KBM-7 (cell line): ENCODE data around the gene SLC6A5.
"Not testable (repeated sequence)": the region's sequence is repeated elsewhere in the genome, so short reads cannot be mapped to it uniquely, and the experiment has no call there.

Source experiments
- DNase-seq: peaks from one replicate; pipeline ENCODE4 v3.0.0-alpha.2; 2015
- in situ Hi-C: fragments of 300-500 bp; cut with MboI; formaldehyde crosslinking; loops from 2 replicates; pipeline ENCODE4 v1.14.3; 2020; ENCODE audit warnings: low sequenced_read_pairs, low pct_unique_long_range_greater_than_20kb, mixed read lengths

The SLC6A5 gene

DNA sequence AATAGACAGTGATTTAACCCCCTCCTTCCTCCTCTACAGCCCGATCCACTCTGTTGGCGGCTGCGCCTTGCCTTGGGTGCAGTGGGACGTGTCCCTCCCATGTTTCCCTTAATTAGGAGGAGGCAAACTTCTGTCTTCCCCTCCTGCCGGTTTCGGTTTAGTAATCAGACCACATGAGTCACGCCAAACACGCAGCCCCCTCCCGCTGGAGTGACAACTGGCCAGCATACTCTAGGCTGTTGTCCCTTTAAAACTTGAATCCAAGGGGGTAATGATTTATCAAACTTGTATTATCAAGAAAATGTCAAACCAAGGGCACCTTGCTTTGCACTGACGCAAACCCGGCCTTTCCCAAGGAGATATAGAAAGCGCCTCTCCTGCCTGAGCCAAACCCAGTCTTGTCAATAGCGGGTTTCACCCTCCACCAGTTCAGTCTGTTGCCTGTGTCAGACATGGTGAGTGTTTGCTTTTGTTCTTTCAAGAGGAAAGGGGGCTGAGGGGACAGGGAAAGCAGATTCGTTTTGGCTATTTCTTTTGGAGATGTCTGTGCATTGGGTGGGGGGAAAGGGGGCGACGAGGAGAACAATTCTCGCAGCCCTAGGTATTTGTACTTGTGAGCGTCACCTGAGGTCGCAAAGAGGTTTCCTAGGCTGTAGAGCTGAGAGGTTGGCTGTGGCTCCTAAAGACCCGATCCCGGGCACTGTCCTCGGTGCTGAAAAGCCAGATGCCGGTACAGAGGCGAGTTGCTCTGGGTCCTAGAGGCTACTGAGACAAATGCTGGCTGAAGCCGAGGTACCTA is at the start of gene SLC6A5:
Gene SLC6A5, plus strand, starts transcription at position 388 of the 799 bp plus-strand sequence. Its CDS starts 65 bp downstream, at position 453.
- in situ Hi-C loops: loop anchor here (25.0 kb wide), 1 partner anchor 212 kb away; the partner anchor contains the start of gene PRMT3
- DNase-seq: peak; percentile 38

DNA sequence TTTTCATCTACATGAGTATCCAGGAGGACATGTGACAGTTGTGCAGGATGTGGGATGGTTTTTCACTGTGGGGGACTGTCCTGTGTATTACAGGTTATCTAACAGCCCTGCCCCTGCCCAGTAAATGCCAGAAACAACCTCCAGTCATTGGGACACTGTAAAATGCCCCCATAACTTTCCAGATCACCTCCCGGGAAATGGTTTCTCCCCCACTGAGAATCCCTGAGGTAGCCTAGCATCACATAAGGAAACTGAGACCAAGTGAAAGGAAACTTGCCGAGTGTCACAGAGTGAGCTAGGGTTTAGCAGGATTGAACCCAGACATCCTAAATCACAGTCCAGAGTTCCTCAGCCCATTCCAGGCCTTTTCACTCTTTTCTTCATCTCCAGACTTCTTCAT is 48.3 kb upstream of the SLC6A5 start:
- in situ Hi-C loops: no loop called here
- DNase-seq: no peak

- DNase-seq: no peak
- in situ Hi-C loops: no loop called here
Observed at GRCh38 chr11:20555783-20556182, 43.6 kb upstream of the SLC6A5 start.

- in situ Hi-C loops: not testable (repeated sequence)
Observed at GRCh38 chr11:20556396-20556795, 43.0 kb upstream of the SLC6A5 start.

GRCh38 chr11:20558741-20559140 is 40.7 kb upstream of the SLC6A5 start:
- in situ Hi-C loops: no loop called here
- no peak for DNase-seq

More at GRCh38 chr11:20556396-20556795, 43.0 kb upstream of the SLC6A5 start:
- not testable (repeated sequence) for DNase-seq

DNA sequence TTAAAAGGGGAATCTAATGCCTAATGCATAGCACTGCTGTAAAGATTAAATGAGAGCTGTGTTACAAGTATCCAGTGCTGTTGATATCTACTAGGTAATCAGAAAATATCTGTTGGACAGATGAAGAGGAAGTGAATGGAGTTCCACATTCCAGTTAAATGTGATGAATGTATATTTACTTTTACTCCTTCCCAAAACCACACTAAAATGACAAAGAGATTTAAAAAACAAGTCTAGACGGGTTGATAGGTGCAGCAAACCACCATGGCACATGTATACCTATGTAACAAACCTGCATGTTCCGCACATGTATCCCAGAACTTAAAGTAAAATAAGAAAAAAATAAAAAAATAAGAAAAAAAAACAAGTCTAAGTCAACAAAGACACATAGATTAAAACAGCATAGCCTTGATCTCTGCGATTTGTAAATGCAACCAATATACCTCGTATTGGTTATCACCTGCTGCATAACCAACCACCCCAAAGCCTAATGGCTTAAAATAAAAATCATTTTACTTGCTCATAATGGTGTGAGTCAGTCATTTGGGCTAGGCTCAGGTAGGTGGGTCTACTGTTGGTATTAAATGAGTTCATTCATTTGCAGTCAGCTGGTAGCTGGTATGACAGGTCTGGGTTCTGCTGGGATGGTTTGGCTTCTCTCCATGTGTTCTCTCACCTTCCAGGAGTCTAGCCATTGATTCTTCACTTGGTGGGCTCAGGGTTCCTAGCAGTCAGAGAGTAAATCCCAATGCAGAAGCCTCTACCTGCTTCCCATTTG is 39.7 kb upstream of the SLC6A5 start:
- DNase-seq: no peak
- in situ Hi-C loops: no loop called here

DNA sequence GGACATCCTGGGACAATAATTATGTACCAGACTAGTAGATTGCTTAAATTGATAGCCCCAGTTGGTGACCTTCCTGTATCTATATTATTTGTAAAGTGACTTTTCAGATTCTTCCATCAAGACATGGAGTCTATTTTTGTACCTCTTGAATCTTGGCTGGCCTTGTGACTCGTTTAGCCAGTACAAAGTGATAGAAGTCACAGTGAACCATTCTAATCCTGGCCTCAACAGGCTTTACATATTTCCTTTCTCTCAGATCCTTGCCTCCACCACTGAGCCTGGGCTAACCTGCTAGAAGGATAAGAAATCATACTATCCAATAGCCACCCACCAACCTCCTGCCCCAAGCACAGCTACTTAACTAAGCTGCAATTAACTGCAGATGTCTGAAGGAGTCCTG is 37.5 kb upstream of the SLC6A5 start:
- DNase-seq: no peak

GRCh38 chr11:20563866-20564265 is 35.5 kb upstream of the SLC6A5 start:
- DNase-seq: no peak
- in situ Hi-C loops: no loop called here

More for the DNA sequence above, 37.5 kb upstream of the SLC6A5 start:
- in situ Hi-C loops: no loop called here

- DNase-seq: no peak
Observed at GRCh38 chr11:20564846-20565635, 34.4 kb upstream of the SLC6A5 start.

GRCh38 chr11:20566115-20566514 is 33.3 kb upstream of the SLC6A5 start:
- in situ Hi-C loops, DNase-seq: not testable (repeated sequence)

More at GRCh38 chr11:20564846-20565635, 34.4 kb upstream of the SLC6A5 start:
- in situ Hi-C loops: no loop called here

DNA sequence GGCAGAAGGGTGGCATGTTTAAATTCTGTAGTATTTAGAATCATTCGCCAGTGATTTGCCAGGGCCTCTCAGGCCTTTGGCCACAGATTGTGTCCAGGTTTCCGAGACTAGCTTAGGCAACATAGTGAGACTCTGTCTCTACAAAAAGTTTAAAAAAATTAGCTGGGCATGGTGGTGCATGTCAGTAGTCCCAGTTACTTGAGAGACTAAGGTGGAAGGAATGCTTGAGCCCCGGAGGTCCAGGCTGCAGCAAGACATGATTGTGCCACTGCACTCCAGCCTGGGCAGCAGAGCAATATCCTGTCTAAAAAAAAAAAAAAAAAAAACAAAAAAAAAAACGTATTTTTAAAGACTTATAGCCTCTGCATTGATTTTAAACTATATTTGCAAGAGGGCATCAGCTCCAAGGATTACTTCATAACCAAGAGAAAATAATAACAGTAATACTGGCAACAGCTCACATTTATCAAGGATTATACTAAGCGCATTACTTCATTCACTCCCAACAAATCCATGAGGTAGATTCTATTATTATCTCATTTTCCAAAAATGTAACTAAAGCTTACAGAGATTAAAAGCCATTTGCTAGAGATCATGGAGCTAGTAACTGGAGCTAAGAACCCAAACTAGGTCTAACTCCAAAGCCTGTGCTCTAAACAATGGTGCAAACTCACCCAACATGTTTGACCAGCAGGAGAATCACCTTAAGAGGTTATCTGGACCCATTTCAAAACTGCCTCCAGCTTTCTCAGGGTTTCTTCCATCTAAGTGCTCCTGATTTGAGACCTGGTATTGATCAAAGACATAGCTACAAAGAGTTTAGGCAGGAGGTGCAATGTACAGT is 32.6 kb upstream of the SLC6A5 start:
- in situ Hi-C loops: no loop called here
- no peak for DNase-seq

DNA sequence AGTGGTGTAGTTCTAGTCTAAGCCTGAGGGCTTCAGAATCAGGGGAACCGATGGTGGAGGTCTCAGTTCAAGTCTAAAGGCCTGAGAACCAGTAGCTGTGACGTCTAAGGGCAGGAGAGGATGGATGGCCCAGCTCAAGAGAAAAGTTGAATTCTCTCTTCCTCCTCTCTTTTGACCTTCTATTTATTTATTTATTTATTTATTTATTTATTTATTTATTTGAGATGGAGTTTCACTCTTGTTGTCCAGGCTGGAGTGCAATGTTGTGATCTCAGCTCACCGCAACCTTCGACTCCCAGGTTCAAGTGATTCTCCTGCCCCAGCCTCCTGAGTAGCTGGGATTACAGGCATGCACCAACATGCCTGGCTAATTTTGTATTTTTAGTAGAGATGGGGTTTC is 19.7 kb upstream of the SLC6A5 start:
- in situ Hi-C loops, DNase-seq: not testable (repeated sequence)

DNA sequence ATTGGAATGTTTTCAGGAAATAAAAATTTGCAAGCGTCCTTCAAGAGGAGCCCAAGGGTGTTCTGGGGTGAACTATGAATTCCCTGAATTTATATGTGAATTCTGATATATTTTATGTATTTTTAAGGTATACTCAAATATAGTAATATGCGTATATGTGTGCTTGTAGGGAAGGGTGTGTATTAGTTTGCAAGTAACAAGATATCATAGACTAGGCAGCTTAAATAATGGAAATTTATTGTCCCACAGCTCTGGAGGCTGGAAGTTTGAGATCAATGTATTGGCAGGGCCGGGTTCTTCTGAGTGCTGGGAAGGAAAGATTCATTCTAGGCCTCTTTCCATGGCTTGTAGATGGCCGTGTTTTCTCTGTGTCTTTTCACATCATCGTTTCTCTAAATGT is 16.2 kb upstream of the SLC6A5 start:
- in situ Hi-C loops: no loop called here
- no peak for DNase-seq

GRCh38 chr11:20584093-20584774 is 15.2 kb upstream of the SLC6A5 start:
- in situ Hi-C loops: no loop called here
- DNase-seq: no peak

DNA sequence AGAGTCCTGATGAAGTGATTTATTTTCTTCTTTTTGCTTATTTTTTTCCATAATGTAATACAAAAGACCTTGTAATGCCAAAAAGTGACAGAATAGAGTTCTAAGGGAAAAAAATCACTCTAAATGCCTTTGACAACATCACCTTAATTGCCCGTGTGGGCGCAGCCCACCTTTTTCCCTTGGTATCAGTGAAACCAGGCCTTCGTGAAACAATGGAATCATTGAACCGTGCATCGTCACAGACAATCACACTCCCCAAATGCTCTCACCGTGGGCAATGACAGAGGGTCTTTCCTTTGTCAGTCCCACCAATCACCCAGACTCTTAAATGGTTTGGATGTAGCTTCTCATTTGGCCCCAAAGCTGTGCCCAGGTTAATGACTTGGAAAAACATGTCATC is 9.6 kb upstream of the SLC6A5 start:
- no peak for DNase-seq
- in situ Hi-C loops: no loop called here

GRCh38 chr11:20590381-20590780 is 9.0 kb upstream of the SLC6A5 start:
- no peak for DNase-seq

DNA sequence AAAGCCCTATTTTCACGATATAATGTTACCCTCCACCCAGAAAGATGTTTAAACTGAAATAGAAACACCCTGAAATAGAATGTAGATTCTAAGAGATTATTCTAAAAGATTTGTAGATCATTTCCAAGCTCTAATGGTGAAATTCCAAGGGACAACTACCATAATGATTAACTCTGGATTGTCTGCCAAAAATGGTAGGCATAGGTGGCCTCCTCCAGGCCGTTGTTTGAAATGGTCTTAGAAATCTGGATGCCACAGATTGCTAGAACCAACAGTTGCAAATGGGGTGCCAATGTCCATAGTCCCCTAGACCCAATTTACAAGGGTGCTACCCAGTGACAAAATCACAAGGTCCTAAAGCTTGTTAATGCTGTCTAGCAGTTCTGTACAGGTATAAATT is 6.7 kb upstream of the SLC6A5 start:
- in situ Hi-C loops: no loop called here
- no peak for DNase-seq

More at GRCh38 chr11:20590381-20590780, 9.0 kb upstream of the SLC6A5 start:
- in situ Hi-C loops: no loop called here
